CD4-positive, alpha-beta T cell (primary cell): ENCODE measurements around the gene RNPS1. TPM values are rescaled to one million over a fixed set of nuclear protein-coding genes. Genes with fewer than 3 reads are reported as not detected.
"Not testable (repeated sequence)": the region's sequence is repeated elsewhere in the genome, so short reads cannot be mapped to it uniquely, and the experiment has no call there.

Experiments
- ATAC-seq: fragments of 200-7000 bp; cut with Tn5 transposase; one replicate; pipeline ENCODE4 v1.10.0; 2022; ENCODE audit warnings: mild to moderate bottlenecking; ENCODE audit not compliant: poor library complexity
- CTCF ChIA-PET: fragments of 350-600 bp; sonication (Branson Sonifier 250); formaldehyde crosslinking; loops from one replicate; lab custom pipeline; 2021; ENCODE audit warnings: antibody characterized with exemption, inconsistent platforms; lab: Charles Lee
- POLR2A ChIA-PET: fragments of 350-600 bp; sonication (Branson Sonifier 250); formaldehyde crosslinking; loops from one replicate; lab custom pipeline; 2021; ENCODE audit warnings: antibody characterized with exemption, inconsistent platforms; lab: Charles Lee
- DNase-seq, 14 experiments: peaks; one replicate each; pipeline ENCODE4 v3.0.0-alpha.2; 2013 to 2020; ENCODE audit warnings: mixed read lengths in 2 of 14
- H3K27ac ChIP-seq, 2 donors: one replicate each; pipeline versions ENCODE4 v1.5.1 to v1.7.0; 2013; ENCODE audit warnings: low read length in 2 of 2, low read depth in 1 of 2, mild to moderate bottlenecking in 1 of 2
- H3K27me3 ChIP-seq, 2 experiments: 1 replicate in 1 of 2; 2 replicates in 1 of 2; pipeline versions ENCODE4 v1.6.1 to v1.7.0; 2013; ENCODE audit warnings: low read length in 2 of 2, control low read depth in 1 of 2, mild to moderate bottlenecking in 1 of 2, moderate library complexity in 1 of 2; ENCODE audit not compliant: insufficient read depth in 2 of 2, control insufficient read depth in 1 of 2
- H3K36me3 ChIP-seq: one replicate; pipeline ENCODE4 v1.6.1; 2013; ENCODE audit warnings: low read length, control low read depth; ENCODE audit not compliant: insufficient read depth
- H3K4me1 ChIP-seq: one replicate; pipeline ENCODE4 v1.6.1; 2013; ENCODE audit warnings: low read length, control low read depth; ENCODE audit not compliant: insufficient read depth
- H3K4me3 ChIP-seq: one replicate; pipeline ENCODE4 v1.5.1; 2013; ENCODE audit warnings: mild to moderate bottlenecking, low read length, moderate library complexity
- H3K9me3 ChIP-seq, 2 experiments: 1 replicate in 1 of 2; 2 replicates in 1 of 2; pipeline versions ENCODE4 v1.6.1 to v1.7.0; 2013; ENCODE audit warnings: low read length in 2 of 2, mild to moderate bottlenecking in 2 of 2, control low read depth in 1 of 2, moderate library complexity in 1 of 2; ENCODE audit not compliant: control insufficient read depth in 1 of 2, insufficient read depth in 1 of 2
- H3K27ac Mint-ChIP-seq: one replicate; pipeline ENCODE4 v1.8.0; 2020; ENCODE audit warnings: mixed read lengths
- H3K27me3 Mint-ChIP-seq: one replicate; pipeline ENCODE4 v1.8.0; 2021; ENCODE audit warnings: mixed read lengths
- H3K36me3 Mint-ChIP-seq: one replicate; pipeline ENCODE4 v1.8.0; 2021; ENCODE audit warnings: low read depth, mixed read lengths
- H3K4me1 Mint-ChIP-seq: one replicate; pipeline ENCODE4 v1.8.0; 2021; ENCODE audit warnings: low read depth, mixed read lengths
- H3K4me3 Mint-ChIP-seq: one replicate; pipeline ENCODE4 v1.8.0; 2020; ENCODE audit warnings: mild to moderate bottlenecking, mixed read lengths
- H3K9me3 Mint-ChIP-seq: one replicate; pipeline ENCODE4 v1.8.0; 2020; ENCODE audit warnings: mixed read lengths
- CTCF ChIP-seq: fragments of 200-600 bp; IDR thresholded peaks from one replicate; pipeline ENCODE4 v1.8.0; 2022; ENCODE audit warnings: antibody characterized with exemption, mild to moderate bottlenecking
- intact Hi-C, 2 experiments: fragments of 100-400 bp; cut with DNase I in 1 of 2; cut with micrococcal nuclease in 1 of 2; formaldehyde crosslinking; loops; one replicate each; pipeline versions ENCODE4 v1.15.1 to v1.9.0; 2023 to 2025; cut with DNase I, micrococcal nuclease
- total RNA-seq, 174 experiments: library from RNA in 2 of 174; stranded (reverse) in 2 of 174; gene quantifications; one replicate each; pipeline ENCODE4 v1.2.3 and lab custom pipeline; 2021 to 2026

The RNPS1 gene
- total RNA-seq, 2 experiments from 2014 or later, result 211 to 214 TPM

GRCh38 chr16:2243031-2243528 is 24.8 kb downstream of the RNPS1 start:
- H3K9me3 ChIP-seq, result no peaks in the 10 kb centered on the region
- ATAC-seq, result no peak
- no peaks in the 10 kb centered on the region for H3K4me1 ChIP-seq
- Mint-ChIP-seq H3K27me3 (no peaks in the 10 kb centered on the region), H3K4me3 (no peak overlapping the region), H3K4me1 (no peaks in the 10 kb centered on the region), H3K9me3 (no peaks in the 10 kb centered on the region), H3K27ac (no peak overlapping the region), H3K36me3 (peaks cover 21% of the 10 kb centered on the region)
- TF ChIP-seq CTCF, result no peak
- H3K27ac ChIP-seq, result no peak overlapping the region
- POLR2A ChIA-PET, result interaction anchor here (0.8 kb wide), 1 partner anchor 29 kb away, joined by 3 read pairs; the partner anchor contains the start of gene PGP
- CTCF ChIA-PET, result no interaction called here
- no peak overlapping the region for H3K4me3 ChIP-seq
- no peak for DNase-seq
- peaks cover 40% of the 10 kb centered on the region for H3K36me3 ChIP-seq
- no peaks in the 10 kb centered on the region for H3K27me3 ChIP-seq
- intact Hi-C loops, result no loop called here

GRCh38 chr16:2242598-2242997 is 25.3 kb downstream of the RNPS1 start:
- POLR2A ChIA-PET, result interaction anchor here (0.8 kb wide), 1 partner anchor 28 kb away, joined by 3 read pairs; the partner anchor contains the start of gene PGP
- no peak overlapping the region for H3K27ac Mint-ChIP-seq
- H3K36me3 Mint-ChIP-seq, result peaks cover 21% of the 10 kb centered on the region
- ATAC-seq (no peak), DNase-seq (no peak)
- no peaks in the 10 kb centered on the region for H3K9me3 Mint-ChIP-seq
- H3K27me3 Mint-ChIP-seq, result no peaks in the 10 kb centered on the region
- H3K9me3 ChIP-seq, result no peaks in the 10 kb centered on the region
- H3K27me3 ChIP-seq, result no peaks in the 10 kb centered on the region
- intact Hi-C loops, result no loop called here
- H3K4me1 ChIP-seq, result no peaks in the 10 kb centered on the region
- CTCF ChIA-PET, result no interaction called here
- H3K36me3 ChIP-seq, result peaks cover 40% of the 10 kb centered on the region
- H3K4me3 Mint-ChIP-seq, result no peak overlapping the region
- H3K27ac ChIP-seq, result no peak overlapping the region
- no peak for TF ChIP-seq CTCF
- no peak overlapping the region for H3K4me3 ChIP-seq
- H3K4me1 Mint-ChIP-seq, result no peaks in the 10 kb centered on the region

- H3K36me3 ChIP-seq, result peaks cover 29% of the 10 kb centered on the region
- H3K4me1 ChIP-seq, result peaks cover 11% of the 10 kb centered on the region
- H3K27ac ChIP-seq, H3K9me3 ChIP-seq, H3K27ac Mint-ChIP-seq, H3K4me3 Mint-ChIP-seq, intact Hi-C loops, H3K27me3 Mint-ChIP-seq, H3K4me1 Mint-ChIP-seq, CTCF ChIA-PET, H3K9me3 Mint-ChIP-seq, H3K4me3 ChIP-seq, DNase-seq, ATAC-seq: not testable (repeated sequence)
- POLR2A ChIA-PET, result interaction anchor here (0.7 kb wide), 1 partner anchor 28 kb away, joined by 3 read pairs; no protein-coding TSS in a partner anchor
- H3K36me3 Mint-ChIP-seq, result peaks cover 23% of the 10 kb centered on the region
- peaks cover 0 to 12% of the 10 kb centered on the region in 2 experiments for H3K27me3 ChIP-seq
These were observed 27.6 kb downstream of the RNPS1 start for GRCh38 chr16:2240331-2240730.
